HepG2 (cell line): Measurements from ENCODE around the gene TIAM2. TPM values are rescaled to one million over a fixed set of nuclear protein-coding genes. Genes with fewer than 3 reads are reported as not detected.

Experiments used
- ATAC-seq: fragments of 200-7000 bp; cut with Tn5 transposase; 3 replicates; pipeline ENCODE4 v1.9.1; 2020; ENCODE audit warnings: mild to moderate bottlenecking, moderate library complexity
- BruUV-seq: library from RNA; stranded (reverse); fragments of 400-500 nt; replicated peaks from 2 replicates; lab custom pipeline; 2021; lab: Mats Ljungman, UMichigan
- CTCF ChIA-PET: fragments of 300-600 bp; formaldehyde crosslinking; extraction: SDS; loops from one replicate; lab custom pipeline; 2021; ENCODE audit warnings: low total read pairs, inconsistent platforms, low intra/inter-chr PET ratio; lab: Yijun Ruan, JAX
- POLR2A ChIA-PET: fragments of 350-600 bp; sonication (Branson Sonifier 250); formaldehyde crosslinking; loops from one replicate; lab custom pipeline; 2020; ENCODE audit warnings: antibody characterized with exemption, inconsistent platforms; lab: Yijun Ruan, JAX
- DNase-seq: peaks from one replicate; pipeline ENCODE4 v3.0.0-alpha.2; 2015; ENCODE audit warnings: low spot score
- FAIRE-seq: peaks from 3 replicates; lab custom pipeline; 2011; peaks lifted over from hg19 to GRCh38; lab: Jason Lieb, UNC
- H2AFZ ChIP-seq: one replicate; pipeline ENCODE4 v1.6.1; 2011; ENCODE audit warnings: low read length, inconsistent platforms
- H3K27ac ChIP-seq: fragments of 300-600 bp; 3 replicates; pipeline ENCODE4 v1.8.0; 2011; ENCODE audit warnings: mixed run types, mild to moderate bottlenecking, mixed read lengths, low read length, inconsistent platforms; ENCODE audit not compliant: insufficient read depth; ENCODE audit errors: extremely low read length
- H3K27me3 ChIP-seq, 2 experiments: fragments of 200-600 bp in 1 of 2; 2 replicates in 1 of 2; 3 replicates in 1 of 2; pipeline versions ENCODE4 v1.6.0 to v1.8.0; 2011; ENCODE audit warnings: low read length in 2 of 2, mild to moderate bottlenecking in 2 of 2, moderate library complexity in 2 of 2, inconsistent platforms in 1 of 2; ENCODE audit not compliant: insufficient read depth in 2 of 2, control insufficient read depth in 1 of 2
- H3K36me3 ChIP-seq, 2 experiments: fragments of 200-600 bp in 1 of 2; replicated peaks in 1 of 2; 2 replicates in 1 of 2; 3 replicates in 1 of 2; pipeline versions ENCODE4 v1.5.1 to v1.8.0; 2011; ENCODE audit warnings: low read length in 2 of 2, inconsistent platforms in 1 of 2; ENCODE audit not compliant: insufficient read depth in 2 of 2, control insufficient read depth in 1 of 2
- H3K4me1 ChIP-seq: 2 replicates; pipeline ENCODE4 v1.5.1; 2012; ENCODE audit warnings: low read length, inconsistent platforms; ENCODE audit not compliant: insufficient read depth
- H3K4me2 ChIP-seq: 2 replicates; pipeline ENCODE4 v1.6.0; 2011; ENCODE audit warnings: low read depth, low read length, inconsistent platforms
- H3K4me3 ChIP-seq, 3 experiments: fragments of 200-600 bp in 1 of 3; sonication (generic), shearing (Covaris generic) in 1 of 3; replicated peaks in 1 of 3; 2 replicates each; pipeline ENCODE4 v1.5.1; 2011 to 2016; ENCODE audit warnings: low read length in 3 of 3, inconsistent platforms in 2 of 3, low read depth in 2 of 3, mild to moderate bottlenecking in 2 of 3, control low read depth in 1 of 3, mixed read lengths in 1 of 3; ENCODE audit not compliant: insufficient read depth in 1 of 3
- H3K79me2 ChIP-seq: one replicate; pipeline ENCODE4 v1.6.1; 2011; ENCODE audit warnings: low read length, inconsistent platforms; ENCODE audit not compliant: insufficient read depth
- H3K9ac ChIP-seq: 2 replicates; pipeline ENCODE4 v1.6.0; 2011; ENCODE audit warnings: mild to moderate bottlenecking, low read depth, low read length, inconsistent platforms; ENCODE audit not compliant: insufficient read depth
- H3K9me3 ChIP-seq: 2 replicates; pipeline ENCODE4 v1.5.1; 2012; ENCODE audit warnings: mild to moderate bottlenecking, low read length
- H4K20me1 ChIP-seq: 2 replicates; pipeline ENCODE4 v1.6.0; 2011; ENCODE audit warnings: inconsistent platforms, mild to moderate bottlenecking, low read length, moderate library complexity; ENCODE audit not compliant: insufficient read depth
- CREB1 ChIP-seq, 2 experiments: fragments of 450-650 bp in 1 of 2; IDR thresholded peaks; 2 replicates each; pipeline ENCODE4 v1.6.1; 2016 to 2017; ENCODE audit warnings: control low read depth in 1 of 2, mild to moderate bottlenecking in 1 of 2, missing compliant biosample characterization in 1 of 2, missing genetic modification characterization in 1 of 2
- DMAP1 ChIP-seq: IDR thresholded peaks from 2 replicates; pipeline ENCODE4 v1.6.1; 2016
- FOXK1 ChIP-seq: sonication (generic); formaldehyde crosslinking; IDR thresholded peaks from 2 replicates; pipeline ENCODE4 v1.4.0; 2020; ENCODE audit warnings: low read depth, missing genetic modification reagents, borderline replicate concordance
- HNRNPK ChIP-seq: fragments of 200-400 bp; formaldehyde crosslinking; IDR thresholded peaks from 2 replicates; pipeline ENCODE4 v1.6.1; 2018; ENCODE audit warnings: low read length, low read depth, moderate library complexity, mild to moderate bottlenecking; ENCODE audit not compliant: poor library complexity, severe bottlenecking
- IKZF4 ChIP-seq: sonication (generic); formaldehyde crosslinking; IDR thresholded peaks from 2 replicates; pipeline ENCODE4 v1.5.1; 2020; ENCODE audit warnings: borderline replicate concordance, mild to moderate bottlenecking, low read depth, missing genetic modification reagents; ENCODE audit errors: not compliant biosample characterization
- KAT7 ChIP-seq: IDR thresholded peaks from 2 replicates; pipeline ENCODE4 v1.6.1; 2018; ENCODE audit warnings: borderline replicate concordance, missing compliant biosample characterization
- MAFK ChIP-seq, 2 experiments: IDR thresholded peaks in 1 of 2; conservative IDR thresholded peaks in 1 of 2; 2 replicates each; pipeline ENCODE4 v1.6.1; 2011; ENCODE audit warnings: improper control_type of control experiment in 2 of 2, low read length in 2 of 2
- MATR3 ChIP-seq: sonication (generic); formaldehyde crosslinking; IDR thresholded peaks from 2 replicates; pipeline ENCODE4 v1.4.0; 2020; ENCODE audit warnings: missing genetic modification reagents
- NKX3-1 ChIP-seq: sonication (generic); formaldehyde crosslinking; IDR thresholded peaks from 2 replicates; pipeline ENCODE4 v1.5.0; 2020; ENCODE audit warnings: missing genetic modification reagents
- SIX1 ChIP-seq: sonication (generic); formaldehyde crosslinking; IDR thresholded peaks from 2 replicates; pipeline ENCODE4 v1.4.0; 2020; ENCODE audit warnings: missing genetic modification reagents, borderline replicate concordance
- SP1 ChIP-seq, 2 experiments: fragments of 450-650 bp in 1 of 2; sonication (generic) in 1 of 2; formaldehyde crosslinking in 1 of 2; IDR thresholded peaks; 2 replicates each; pipeline versions ENCODE4 v1.4.0 to v1.6.1; 2016 to 2020; ENCODE audit warnings: missing genetic modification reagents in 1 of 2
- SSRP1 ChIP-seq: IDR thresholded peaks from 2 replicates; pipeline ENCODE4 v1.6.1; 2016; ENCODE audit warnings: control low read depth
- YEATS2 ChIP-seq: sonication (generic); formaldehyde crosslinking; IDR thresholded peaks from 2 replicates; pipeline ENCODE4 v1.4.0; 2020; ENCODE audit warnings: missing genetic modification reagents, borderline replicate concordance
- ZNF124 ChIP-seq: sonication (generic); formaldehyde crosslinking; IDR thresholded peaks from 2 replicates; pipeline ENCODE4 v1.4.0; 2020; ENCODE audit warnings: missing genetic modification reagents
- ZNF615 ChIP-seq: sonication (generic); formaldehyde crosslinking; IDR thresholded peaks from 2 replicates; pipeline ENCODE4 v1.5.0; 2020; ENCODE audit warnings: mild to moderate bottlenecking, missing genetic modification reagents, borderline replicate concordance
- ZNF878 ChIP-seq: sonication (generic); formaldehyde crosslinking; IDR thresholded peaks from 2 replicates; pipeline ENCODE4 v1.8.1; 2023; ENCODE audit warnings: mild to moderate bottlenecking, missing genetic modification reagents, moderate library complexity
- WGBS: methylation state at CpG from one replicate; pipeline ENCODE4 v1.1.6; 2017; ENCODE audit warnings: low lambda C conversion rate; 5-methylcytosine and 5-hydroxymethylcytosine counted together
- in situ Hi-C: cut with HindIII; loops from 2 replicates; pipeline ENCODE4 v1.10.0; 2017; ENCODE audit warnings: low pct_unique_long_range_greater_than_20kb; ENCODE audit not compliant: extremely low pct_ligation_motif_present
- intact Hi-C: fragments of 100-400 bp; cut with micrococcal nuclease; formaldehyde crosslinking; loops from one replicate; pipeline ENCODE4 v1.10.0; 2022; ENCODE audit not compliant: unreplicated experiment
- polyA plus RNA-seq, 8 experiments: library from polyadenylated mRNA; depleted of rRNA in 3 of 8; stranded (reverse) in 7 of 8; unstranded in 1 of 8; fragments of >200 nt; fragmentation: Illumina TruSeq in 4 of 8; extraction: Trizol in 4 of 8; gene quantifications; 2 replicates each; pipeline versions ENCODE4 v1.2.1 to v1.2.3, GENCODE V29; 2011 to 2016; ENCODE audit warnings: low read depth in 4 of 8, missing spikeins in 1 of 8, mixed read lengths in 1 of 8; ENCODE audit not compliant: insufficient read depth in 1 of 8
- total RNA-seq, 5 experiments: library from RNA; depleted of rRNA; stranded (reverse); fragments of >200 nt; fragmentation: Illumina TruSeq; extraction: Trizol; gene quantifications; 2 replicates each; pipeline ENCODE4 v1.2.3, GENCODE V29; 2016; ENCODE audit warnings: low read depth in 1 of 5
- TF ChIP-seq, protein P1 (sequence below): sonication (generic); formaldehyde crosslinking; IDR thresholded peaks from 2 replicates; pipeline ENCODE4 v1.5.0; 2020; ENCODE audit warnings: missing genetic modification reagents

The TIAM2 gene
- total and polyA plus RNA-seq, 2 of the 13 experiments (the other 11 are each of a cell fraction or from before 2014, with no cell fraction given): 4.1 to 4.5 TPM

DNA sequence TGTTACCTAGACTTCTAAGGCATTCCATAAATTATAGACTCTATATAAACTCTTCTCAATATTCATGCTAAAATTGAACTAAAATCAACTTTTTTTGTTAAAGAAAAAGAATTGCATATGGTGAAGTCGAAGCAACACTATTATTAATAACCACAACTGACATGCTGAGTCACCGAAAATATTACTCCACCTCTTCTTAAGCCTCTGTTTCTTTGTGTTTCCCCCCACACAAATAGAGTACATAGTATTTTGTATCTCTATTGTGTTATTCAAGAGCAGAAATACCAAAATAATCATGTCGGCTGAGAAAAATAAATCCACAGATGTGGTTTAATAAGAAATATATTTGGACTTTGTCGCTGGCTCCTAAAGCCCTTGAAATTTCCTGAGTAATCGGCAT, 295.4 kb downstream of the TIAM2 start (continued):
- TF ChIP-seq CREB1 (IDR thresholded peaks at IDR 0.05): no peak
- no peak for TF ChIP-seq CREB1 (CRISPR knock-in tag; IDR thresholded peaks at IDR 0.05)
- no peak for TF ChIP-seq MAFK (conservative IDR thresholded peaks at IDR 0.05 in 1 of 2, IDR thresholded peaks at IDR 0.05 in 1 of 2; ENCODE audit: low read length in 2 of 2)
- no peak for TF ChIP-seq SP1 (IDR thresholded peaks at IDR 0.05)
- no peak for TF ChIP-seq SP1 (CRISPR knock-in tag; IDR thresholded peaks at IDR 0.05)

DNA sequence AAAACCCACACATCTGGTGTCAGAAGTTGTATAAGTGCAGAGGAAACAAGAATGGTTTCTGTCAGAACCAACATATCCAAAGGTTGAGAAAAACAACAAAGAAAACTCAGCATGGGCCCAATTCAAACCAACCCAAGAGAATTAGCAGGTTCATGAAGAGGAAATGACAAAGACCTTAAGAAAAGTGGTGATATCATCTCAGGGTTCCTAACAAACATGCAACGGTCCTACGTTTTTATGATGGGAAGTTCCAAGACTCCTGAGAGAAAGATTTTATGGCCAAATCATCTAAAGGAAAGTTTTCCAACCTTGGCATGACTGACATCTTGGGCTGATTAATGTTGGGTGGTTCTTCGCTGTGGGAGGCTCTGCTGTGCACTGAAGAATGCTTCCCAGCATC, 296.2 kb downstream of the TIAM2 start:
- H4K20me1 ChIP-seq: 0 out of 2 replicates have a peak, but pooled peaks cover 4% of the 10 kb centered on the region
- no peak for ATAC-seq
- intact Hi-C loops (no loop called here), in situ Hi-C loops (no loop called here)
- H3K4me3 ChIP-seq: no peak overlapping the region
- ChIA-PET CTCF (interaction anchor here (0.6 kb wide), 1 partner anchor 612 kb away, joined by 3 read pairs; no protein-coding TSS in a partner anchor), POLR2A (no interaction called here)
- BruUV-seq: no TSS peak
- H3K4me2 ChIP-seq: no peak overlapping the region
- no peaks in the 10 kb centered on the region for H3K4me1 ChIP-seq
- no peak for TF ChIP-seq DMAP1 (CRISPR knock-in tag)
- no peak for TF ChIP-seq IKZF4
- no peak for TF ChIP-seq HNRNPK
- H3K9me3 ChIP-seq: no peaks in the 10 kb centered on the region
- 95% methylated on average over 3 of the region's 3 CpGs for WGBS
- no peak overlapping the region for H3K9ac ChIP-seq
- no peak for DNase-seq
- no peak for FAIRE-seq
- peaks cover 27 to 81% of the 10 kb centered on the region in 2 experiments for H3K36me3 ChIP-seq
- no peak overlapping the region for H2AFZ ChIP-seq
- H3K27ac ChIP-seq: no peak overlapping the region
- peaks cover 23% of the 10 kb centered on the region for H3K79me2 ChIP-seq
- no peaks in the 10 kb centered on the region for H3K27me3 ChIP-seq

DNA sequence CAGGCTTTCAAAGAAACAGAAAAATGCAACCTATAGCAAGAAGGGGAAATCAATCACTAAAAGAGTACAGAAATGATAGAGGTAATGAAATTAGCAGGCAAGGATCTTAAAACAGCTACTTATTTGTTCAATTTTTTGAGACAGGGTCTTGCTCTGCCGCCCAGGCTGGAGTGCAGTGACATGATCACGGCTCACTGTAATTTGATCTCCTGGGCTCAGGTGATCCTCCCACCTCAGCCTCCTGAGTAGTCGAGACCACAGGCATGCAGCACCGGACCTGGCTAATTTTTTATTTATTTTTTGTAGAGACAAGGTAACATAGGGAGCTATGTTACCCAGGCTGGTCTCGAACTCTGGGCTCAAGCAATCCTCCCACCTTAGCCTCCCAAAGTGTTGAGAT, 297.6 kb downstream of the TIAM2 start:
- POLR2A ChIA-PET: no interaction called here
- TF ChIP-seq FOXK1 (CRISPR knock-in tag): no peak
- TF ChIP-seq ZNF124: no peak
- TF ChIP-seq, protein P1, sequence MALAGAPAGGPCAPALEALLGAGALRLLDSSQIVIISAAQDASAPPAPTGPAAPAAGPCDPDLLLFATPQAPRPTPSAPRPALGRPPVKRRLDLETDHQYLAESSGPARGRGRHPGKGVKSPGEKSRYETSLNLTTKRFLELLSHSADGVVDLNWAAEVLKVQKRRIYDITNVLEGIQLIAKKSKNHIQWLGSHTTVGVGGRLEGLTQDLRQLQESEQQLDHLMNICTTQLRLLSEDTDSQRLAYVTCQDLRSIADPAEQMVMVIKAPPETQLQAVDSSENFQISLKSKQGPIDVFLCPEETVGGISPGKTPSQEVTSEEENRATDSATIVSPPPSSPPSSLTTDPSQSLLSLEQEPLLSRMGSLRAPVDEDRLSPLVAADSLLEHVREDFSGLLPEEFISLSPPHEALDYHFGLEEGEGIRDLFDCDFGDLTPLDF: no peak
- no peak for TF ChIP-seq ZNF615
- TF ChIP-seq NKX3-1 (CRISPR knock-in tag): no peak
- 0 out of 2 replicates have a peak, but pooled peaks have one; percentile 36 for TF ChIP-seq SIX1 (CRISPR knock-in tag)
- no peak for TF ChIP-seq MATR3 (CRISPR knock-in tag)
- no peak for TF ChIP-seq ZNF878 (CRISPR knock-in tag)
- no peak for TF ChIP-seq KAT7 (CRISPR knock-in tag)
- no peak for TF ChIP-seq SSRP1 (CRISPR knock-in tag)
- no peak for TF ChIP-seq YEATS2 (CRISPR knock-in tag)

More for the DNA sequence above, 297.6 kb downstream of the TIAM2 start:
- no peak for DNase-seq
- no peak overlapping the region for H3K27ac ChIP-seq
- no peaks in the 10 kb centered on the region for H3K4me1 ChIP-seq
- no TSS peak for BruUV-seq
- H3K4me2 ChIP-seq: no peak overlapping the region
- no peak overlapping the region for H3K4me3 ChIP-seq
- CTCF ChIA-PET: no interaction called here
- H3K9me3 ChIP-seq: no peaks in the 10 kb centered on the region
- peaks cover 32 to 87% of the 10 kb centered on the region in 2 experiments for H3K36me3 ChIP-seq
- H3K79me2 ChIP-seq: peaks cover 15% of the 10 kb centered on the region
- ATAC-seq: no peak
- intact Hi-C loops (loop anchor here (2.0 kb wide), 1 partner anchor 418 kb away; no protein-coding TSS in a partner anchor), in situ Hi-C loops (no loop called here)
- no peak for FAIRE-seq
- H2AFZ ChIP-seq: no peak overlapping the region
- no peaks in the 10 kb centered on the region for H4K20me1 ChIP-seq
- no peaks in the 10 kb centered on the region for H3K27me3 ChIP-seq
- no peak overlapping the region for H3K9ac ChIP-seq
- WGBS: 93% methylated on average over 5 of the region's 5 CpGs
